Occipital lobe (tissue), 2 donors: ENCODE data around the gene SDK1. TPM values are rescaled to one million over a fixed set of nuclear protein-coding genes. Genes with fewer than 3 reads are reported as not detected.

ENCODE experiments used
- DNase-seq: peaks from one replicate; lab custom pipeline; 2025; lab: John Stamatoyannopoulos, UW
- total RNA-seq: library from RNA; depleted of rRNA; stranded (reverse); fragments of >200 nt; gene quantifications from one replicate; pipeline ENCODE4 v1.2.3, GENCODE V29; 2014

SDK1 gene
- total RNA-seq, 1 donor from 2014 or later: 7.0 TPM

GRCh38 chr7:4190010-4190981, 889.2 kb downstream of the SDK1 start:
- no peak for DNase-seq

DNA sequence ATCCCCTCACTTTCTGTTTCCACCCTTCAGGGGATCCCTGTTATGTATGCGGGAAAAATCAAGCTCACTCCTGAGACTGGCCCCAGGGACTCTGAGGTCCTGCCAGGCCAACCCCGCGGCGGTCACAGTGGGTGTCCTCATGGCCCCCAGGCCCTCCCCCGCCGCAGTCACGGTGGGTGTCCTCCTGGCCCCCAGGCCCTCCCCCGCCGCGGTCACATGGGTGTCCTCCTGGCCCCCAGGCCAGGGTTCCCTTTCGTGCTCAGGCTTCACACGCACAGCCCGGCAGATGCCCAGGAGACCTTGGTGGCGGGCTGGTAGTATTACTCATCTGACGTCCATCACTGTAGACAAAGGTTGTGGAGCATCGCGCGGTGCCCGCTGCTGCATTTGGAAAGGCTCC, 890.0 kb downstream of the SDK1 start:
- no peak for DNase-seq

GRCh38 chr7:4191525-4191924, 890.5 kb downstream of the SDK1 start:
- no peak for DNase-seq

DNA sequence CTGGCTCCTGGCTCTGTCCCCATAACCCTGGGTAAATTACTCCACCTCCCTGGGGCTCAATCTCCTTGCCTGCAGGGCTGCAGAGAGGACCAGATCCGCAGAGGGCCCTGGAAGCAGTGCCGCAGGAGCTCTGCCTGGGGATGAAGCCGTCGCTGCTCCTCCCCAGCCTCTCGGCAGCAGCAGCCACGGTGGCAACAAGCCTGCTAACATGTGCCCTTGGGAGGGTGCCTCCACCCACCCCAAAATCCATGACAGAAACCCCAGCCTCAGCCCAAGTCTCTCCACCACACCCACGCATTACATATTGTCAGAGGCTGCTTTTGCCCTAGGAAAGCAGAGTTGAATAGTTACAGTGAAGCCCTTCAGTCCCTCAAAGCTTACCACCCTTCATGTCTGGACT, 894.6 kb downstream of the SDK1 start:
- no peak for DNase-seq

- no peak for DNase-seq
Observed at GRCh38 chr7:4196121-4196819, 895.2 kb downstream of the SDK1 start.

DNA sequence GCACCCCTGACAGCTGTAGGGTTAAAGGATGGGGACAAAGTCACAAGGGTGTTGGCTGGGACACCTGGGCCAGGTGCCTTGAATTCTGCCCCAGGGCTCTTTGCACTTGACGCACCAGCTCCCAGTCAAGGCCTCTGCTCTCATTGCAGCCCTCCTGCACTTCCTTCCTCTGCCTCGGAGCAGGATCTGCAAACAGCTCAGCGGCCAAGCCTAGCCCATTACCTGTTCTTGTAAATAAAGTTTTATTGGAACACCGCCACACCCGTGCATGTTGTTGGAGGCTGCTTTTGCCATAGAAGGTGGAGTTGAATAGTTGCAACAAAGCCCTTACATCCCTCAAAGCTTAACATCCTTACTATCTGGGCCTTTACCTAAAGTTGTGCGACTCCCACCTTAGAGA, 897.2 kb downstream of the SDK1 start:
- DNase-seq: no peak

DNA sequence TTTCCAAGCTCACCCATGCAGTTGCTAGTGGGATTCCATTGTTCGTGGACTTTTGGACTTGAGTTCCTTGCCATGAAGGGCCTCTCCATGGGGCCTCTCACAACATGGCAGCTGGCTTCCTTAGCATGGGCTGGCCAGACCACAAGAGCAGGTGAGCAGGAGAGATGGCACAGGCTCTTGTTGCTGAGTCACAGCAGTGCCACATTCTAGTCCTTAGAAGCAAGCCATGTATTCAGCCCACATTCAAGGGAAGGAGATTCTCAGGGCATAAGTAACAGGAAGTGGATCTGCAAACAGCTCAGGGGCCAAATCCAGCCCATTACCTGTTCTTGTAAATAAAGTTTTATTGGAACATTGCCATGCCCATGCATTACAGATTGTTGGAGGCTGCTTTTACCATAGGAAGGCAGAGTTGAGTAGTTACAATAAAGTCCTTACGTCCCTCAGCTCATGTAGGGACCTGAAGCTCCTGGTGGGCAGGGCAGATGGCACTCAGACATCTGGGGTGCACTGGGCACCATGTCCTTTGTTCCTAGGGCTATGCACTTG, 899.6 kb downstream of the SDK1 start:
- no peak for DNase-seq

DNA sequence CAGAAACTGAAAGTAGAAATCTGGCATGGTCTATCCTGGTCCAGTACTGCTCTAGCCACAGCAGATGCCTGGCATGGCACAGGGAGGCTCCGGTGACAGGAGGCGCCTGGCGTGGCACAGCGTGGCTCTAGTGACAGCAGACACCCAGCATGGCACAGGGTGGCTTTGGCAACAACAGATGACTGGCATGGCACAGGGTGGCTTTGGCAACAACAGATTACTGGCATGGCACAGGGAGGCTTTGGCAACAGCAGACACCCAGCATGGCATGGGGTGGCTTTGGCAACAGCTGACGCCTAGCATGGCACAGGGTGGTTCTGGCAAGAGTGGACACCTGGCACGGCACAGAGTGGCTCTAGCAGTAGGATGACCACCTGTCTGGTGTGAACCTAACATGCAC, 900.5 kb downstream of the SDK1 start:
- no peak for DNase-seq

DNA sequence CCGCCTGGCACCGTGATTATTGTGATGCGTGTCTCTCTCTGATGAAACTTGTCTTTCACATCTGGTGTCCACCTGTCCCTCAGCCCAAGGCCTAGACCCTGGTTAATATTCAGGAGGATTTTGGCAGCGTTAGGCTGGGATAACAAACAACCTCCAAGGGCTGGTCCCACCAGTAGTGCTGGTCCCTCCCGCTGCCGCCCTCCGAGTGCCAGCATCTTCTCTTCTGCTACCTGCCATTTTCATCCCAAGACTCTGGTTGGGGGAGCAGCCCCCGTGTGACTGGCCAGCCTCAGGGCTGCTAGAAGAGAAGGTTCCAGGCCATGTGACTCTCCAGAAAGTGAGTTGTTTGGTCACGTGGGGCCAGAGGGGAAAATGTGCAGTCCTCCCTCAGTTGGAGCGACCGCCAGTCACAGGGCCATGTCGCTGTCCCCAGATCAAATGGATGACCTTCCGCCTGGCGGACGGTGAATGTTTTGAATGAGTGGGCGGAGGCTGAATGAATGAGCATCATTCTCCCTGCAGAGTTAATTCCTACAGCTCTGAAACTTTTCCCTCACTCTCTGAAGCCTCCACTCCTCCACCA, 901.2 kb downstream of the SDK1 start:
- DNase-seq: no peak

DNA sequence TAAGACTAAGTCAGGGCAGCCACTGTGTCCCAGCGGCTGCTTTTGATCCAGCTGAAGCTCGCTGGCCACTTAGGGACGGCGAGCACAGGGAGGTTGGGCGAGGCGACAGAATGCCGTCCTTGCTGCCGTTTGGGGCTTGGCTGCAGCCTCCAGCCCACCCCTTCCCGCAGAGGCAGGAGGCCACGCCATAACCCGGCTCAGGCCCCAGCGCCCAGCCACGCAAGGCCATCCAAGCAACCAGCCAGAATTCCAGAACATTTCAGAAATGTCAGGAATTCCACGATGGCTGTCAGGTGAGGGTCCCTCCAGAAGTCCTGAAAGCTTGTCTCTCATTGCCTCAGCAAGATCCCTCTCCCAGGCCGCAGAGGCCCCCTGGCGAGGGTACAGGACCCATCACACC, 901.9 kb downstream of the SDK1 start:
- DNase-seq: no peak

DNA sequence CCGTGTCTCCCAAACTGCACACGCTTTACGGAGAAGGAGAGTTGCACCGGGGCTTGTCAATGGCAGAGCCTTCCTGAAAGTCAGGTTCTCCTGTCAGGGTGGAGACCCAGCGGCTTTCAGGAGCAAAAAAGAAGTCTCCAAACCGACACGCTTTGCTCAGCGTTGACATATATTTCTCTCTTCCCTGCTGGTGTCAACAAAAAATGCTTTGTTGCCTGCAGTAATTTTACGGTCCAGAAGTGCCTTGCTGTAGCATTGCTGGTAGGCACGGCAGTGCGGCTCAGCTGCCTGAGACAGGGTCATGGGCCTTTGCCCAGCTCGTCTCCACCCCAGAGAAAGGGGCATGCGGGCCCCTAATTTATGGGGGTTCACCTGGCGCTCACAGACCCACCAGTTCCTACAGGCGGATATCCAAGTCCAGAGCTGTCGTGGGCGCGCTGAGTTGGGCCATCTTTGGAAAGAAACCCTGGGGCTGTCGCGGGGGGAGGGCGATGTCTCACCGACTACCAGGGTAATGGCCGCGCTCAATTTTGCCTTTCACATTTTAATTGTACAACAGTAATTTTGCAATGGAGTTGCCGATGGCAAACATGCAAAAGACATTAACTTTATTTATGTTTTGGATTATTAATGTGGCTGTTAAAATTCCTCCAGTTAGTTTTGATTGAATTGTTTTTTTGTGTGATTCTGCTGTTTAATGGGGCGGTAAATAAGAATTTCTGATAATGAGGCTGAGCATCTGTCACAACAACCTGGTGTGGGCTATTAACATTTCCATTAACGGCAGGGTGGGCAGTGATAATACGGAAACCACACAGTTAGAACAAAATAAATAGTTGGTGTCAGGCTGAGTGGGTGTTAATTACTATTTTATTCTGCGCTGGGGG, 902.8 kb downstream of the SDK1 start:
- no peak for DNase-seq

GRCh38 chr7:4204513-4205165, 903.6 kb downstream of the SDK1 start:
- DNase-seq: no peak

GRCh38 chr7:4205828-4206227, 904.8 kb downstream of the SDK1 start:
- DNase-seq: no peak

GRCh38 chr7:4207011-4207410, 906.0 kb downstream of the SDK1 start:
- DNase-seq: no peak

- DNase-seq: no peak
Observed at GRCh38 chr7:4208086-4208485, 907.0 kb downstream of the SDK1 start.

DNA sequence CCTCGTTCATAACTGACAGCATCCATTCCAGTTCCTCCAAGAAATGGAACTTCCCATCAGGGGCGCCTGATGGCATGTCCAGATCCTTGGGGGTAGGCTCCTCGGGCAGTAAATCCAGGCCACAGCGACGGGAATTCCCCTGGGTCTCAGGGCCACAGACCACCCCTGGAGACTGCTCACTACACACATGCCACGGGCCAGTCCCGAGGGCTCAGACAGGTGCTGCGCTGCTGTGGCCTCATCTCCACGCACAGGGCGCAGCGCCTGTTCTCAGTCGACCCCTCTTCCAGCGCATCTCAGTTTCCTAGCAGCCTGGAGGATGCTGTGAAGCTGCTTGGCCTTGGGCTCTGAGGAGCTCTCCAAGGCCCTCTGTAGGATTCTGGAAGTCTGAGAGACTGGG, 907.5 kb downstream of the SDK1 start:
- no peak for DNase-seq

- no peak for DNase-seq
Observed at GRCh38 chr7:4209126-4209525, 908.1 kb downstream of the SDK1 start.

DNA sequence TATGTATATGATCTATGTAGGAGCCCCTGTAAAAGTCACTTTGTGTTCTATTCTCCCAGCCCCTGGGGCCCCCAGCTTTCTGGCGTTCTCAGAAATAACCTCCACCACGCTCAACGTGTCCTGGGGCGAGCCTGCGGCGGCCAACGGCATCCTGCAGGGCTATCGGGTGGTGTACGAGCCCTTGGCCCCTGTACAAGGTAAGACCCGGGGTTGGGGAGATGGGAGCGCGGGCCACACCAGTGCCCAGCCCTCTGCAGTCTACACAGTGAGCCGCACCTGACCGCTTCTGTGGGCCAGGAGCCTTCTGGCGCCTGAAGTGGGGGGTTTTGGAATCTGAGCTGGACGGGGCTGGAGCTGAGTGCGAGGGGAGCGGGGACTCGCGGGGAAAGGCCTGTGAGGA, 908.9 kb downstream of the SDK1 start:
- no peak for DNase-seq

- DNase-seq: no peak
Observed at GRCh38 chr7:4210821-4211220, 909.8 kb downstream of the SDK1 start.

- no peak for DNase-seq
Observed at GRCh38 chr7:4211261-4211660, 910.2 kb downstream of the SDK1 start.

DNA sequence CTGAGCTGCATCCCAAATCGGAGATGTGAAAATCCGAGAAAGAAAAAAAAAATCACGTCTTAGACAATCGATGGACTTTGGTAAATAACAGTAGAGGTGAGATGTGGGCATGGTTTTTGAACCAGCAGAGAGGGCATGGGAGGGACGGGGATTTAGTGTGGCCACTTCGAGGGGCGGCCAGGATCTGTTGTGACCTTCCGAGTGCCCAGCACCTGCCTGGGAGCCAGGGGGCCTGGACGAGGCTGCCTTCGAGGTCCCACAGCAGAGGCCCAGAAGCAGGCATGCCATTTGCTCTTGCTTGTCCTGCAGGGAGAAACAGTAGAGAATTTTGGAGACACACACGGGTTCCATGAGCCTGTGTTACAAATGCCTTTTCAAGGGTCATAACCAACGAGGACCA, 911.3 kb downstream of the SDK1 start:
- DNase-seq: no peak
